ENCODE data around the gene ARHGAP8. TPM values are rescaled to one million over a fixed set of nuclear protein-coding genes. Genes with fewer than 3 reads are reported as not detected.

The ARHGAP8 gene
- total RNA-seq, 2 experiments from 2014 or later, result 2.1 to 3.2 TPM

DNA sequence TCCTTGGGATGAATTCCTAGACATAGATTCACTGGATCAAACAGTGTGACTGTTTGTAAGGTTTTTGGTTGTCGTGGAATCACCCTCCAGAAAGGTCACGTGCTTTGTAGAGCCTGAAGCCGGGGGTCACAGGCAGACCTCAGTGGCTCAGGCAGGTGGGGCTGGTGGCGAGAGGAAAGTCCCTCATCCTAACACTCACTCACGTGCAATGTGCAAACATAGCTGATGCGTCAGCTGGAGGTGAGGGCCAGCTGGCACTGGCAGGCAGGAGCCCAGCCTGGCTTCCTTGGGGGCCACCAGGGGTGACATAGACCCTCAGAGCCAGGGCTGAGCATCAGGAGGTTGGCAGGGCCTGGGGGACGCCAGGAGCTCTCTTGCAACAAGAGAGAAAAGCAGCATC, 90.0 kb downstream of the ARHGAP8 start:
- Mint-ChIP-seq H3K4me1 (ENCODE audit: low read depth) (no peaks in the 10 kb centered on the region), H3K9me3 (peaks cover 3% of the 10 kb centered on the region), H3K4me3 (no peak overlapping the region), H3K27me3 (no peaks in the 10 kb centered on the region), H3K36me3 (ENCODE audit: low read depth) (no peaks in the 10 kb centered on the region), H3K27ac (no peak overlapping the region)
- TF ChIP-seq, protein P1, sequence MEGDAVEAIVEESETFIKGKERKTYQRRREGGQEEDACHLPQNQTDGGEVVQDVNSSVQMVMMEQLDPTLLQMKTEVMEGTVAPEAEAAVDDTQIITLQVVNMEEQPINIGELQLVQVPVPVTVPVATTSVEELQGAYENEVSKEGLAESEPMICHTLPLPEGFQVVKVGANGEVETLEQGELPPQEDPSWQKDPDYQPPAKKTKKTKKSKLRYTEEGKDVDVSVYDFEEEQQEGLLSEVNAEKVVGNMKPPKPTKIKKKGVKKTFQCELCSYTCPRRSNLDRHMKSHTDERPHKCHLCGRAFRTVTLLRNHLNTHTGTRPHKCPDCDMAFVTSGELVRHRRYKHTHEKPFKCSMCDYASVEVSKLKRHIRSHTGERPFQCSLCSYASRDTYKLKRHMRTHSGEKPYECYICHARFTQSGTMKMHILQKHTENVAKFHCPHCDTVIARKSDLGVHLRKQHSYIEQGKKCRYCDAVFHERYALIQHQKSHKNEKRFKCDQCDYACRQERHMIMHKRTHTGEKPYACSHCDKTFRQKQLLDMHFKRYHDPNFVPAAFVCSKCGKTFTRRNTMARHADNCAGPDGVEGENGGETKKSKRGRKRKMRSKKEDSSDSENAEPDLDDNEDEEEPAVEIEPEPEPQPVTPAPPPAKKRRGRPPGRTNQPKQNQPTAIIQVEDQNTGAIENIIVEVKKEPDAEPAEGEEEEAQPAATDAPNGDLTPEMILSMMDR (IDR thresholded peaks at IDR 0.05), result no peak
- ATAC-seq (no peak), DNase-seq (no peak)
- intact Hi-C loops (cut with micrococcal nuclease), result no loop called here
- POLR2A ChIA-PET, result no interaction called here
- CTCF ChIA-PET, result no interaction called here

DNA sequence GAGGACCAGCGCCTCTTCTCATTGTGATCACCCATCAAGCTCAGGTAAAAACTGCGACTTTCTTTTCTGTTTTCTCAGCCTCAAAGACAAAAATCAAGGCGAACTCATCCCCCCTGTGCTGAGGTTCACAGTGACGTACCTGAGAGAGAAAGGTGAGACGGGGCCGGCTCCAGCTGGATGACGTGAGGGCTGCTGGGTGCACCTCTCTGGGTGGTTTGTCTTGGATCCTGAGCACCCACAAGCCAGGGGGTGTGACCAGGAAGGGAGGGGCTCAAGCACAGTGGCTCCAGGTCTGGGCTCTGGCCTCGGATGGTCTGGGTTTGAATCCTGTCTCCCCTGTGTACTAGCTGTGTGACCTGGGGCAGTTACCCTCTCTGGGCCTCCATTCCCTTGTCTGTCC, 92.8 kb downstream of the ARHGAP8 start:
- H3K27ac Mint-ChIP-seq, result no peak overlapping the region
- ATAC-seq (no peak), DNase-seq (no peak)
- H3K36me3 Mint-ChIP-seq (ENCODE audit: low read depth), result no peaks in the 10 kb centered on the region
- peaks cover 3% of the 10 kb centered on the region for H3K9me3 Mint-ChIP-seq
- ChIA-PET CTCF (no interaction called here), POLR2A (no interaction called here)
- TF ChIP-seq, protein P1 (IDR thresholded peaks at IDR 0.05), result no peak
- no peak overlapping the region for H3K4me3 Mint-ChIP-seq
- H3K4me1 Mint-ChIP-seq (ENCODE audit: low read depth), result no peaks in the 10 kb centered on the region
- intact Hi-C loops (cut with micrococcal nuclease), result no loop called here
- no peaks in the 10 kb centered on the region for H3K27me3 Mint-ChIP-seq

DNA sequence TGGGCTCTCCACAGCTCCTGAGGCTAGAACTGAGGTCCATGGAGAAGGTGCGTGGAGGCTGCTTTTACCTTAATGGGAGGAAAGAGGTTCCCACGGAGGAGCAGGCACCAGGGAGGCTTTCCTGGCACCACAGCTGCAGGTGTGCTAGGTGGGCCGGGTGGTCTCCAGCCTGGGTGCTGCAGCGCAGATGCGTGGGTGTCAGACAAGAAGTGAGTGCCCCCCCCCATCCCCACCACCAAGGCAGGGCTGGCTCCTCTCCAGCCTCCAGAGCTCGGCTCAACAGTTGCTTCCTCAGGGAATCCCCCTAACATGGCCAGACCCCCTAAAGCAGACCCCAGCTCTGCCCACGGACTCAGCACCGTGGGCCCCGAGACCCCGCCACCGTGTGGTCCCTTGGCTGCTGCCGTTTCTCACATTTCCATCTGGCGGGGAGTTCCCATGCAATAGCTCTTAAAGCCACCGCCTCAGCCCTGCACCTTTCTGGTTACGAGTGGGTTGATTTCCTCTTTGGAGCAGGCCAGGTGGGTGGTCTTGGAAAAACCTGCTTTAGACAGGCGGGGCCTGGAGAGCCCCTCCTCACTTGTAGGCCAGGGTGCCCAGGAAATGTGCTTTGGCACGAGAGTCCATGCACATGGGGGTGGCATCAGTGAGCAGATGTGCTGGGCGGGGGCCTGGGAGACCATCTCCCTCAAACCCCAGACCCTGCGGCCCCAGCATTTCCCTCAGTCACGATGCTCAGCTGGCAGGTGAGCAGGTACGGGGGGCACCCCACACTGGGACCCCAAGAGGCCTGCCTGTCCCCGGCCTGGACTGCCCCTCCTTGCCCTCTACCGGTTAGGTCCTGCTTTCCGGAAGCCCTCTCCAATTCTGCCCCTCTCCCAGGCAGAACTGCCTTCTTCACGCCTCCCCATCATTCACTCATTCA, 93.7 kb downstream of the ARHGAP8 start:
- no peaks in the 10 kb centered on the region for H3K27me3 Mint-ChIP-seq
- TF ChIP-seq, protein P1 (IDR thresholded peaks at IDR 0.05), result no peak
- H3K27ac Mint-ChIP-seq, result no peak overlapping the region
- H3K9me3 Mint-ChIP-seq, result peaks cover 3% of the 10 kb centered on the region
- intact Hi-C loops (cut with micrococcal nuclease), result no loop called here
- H3K36me3 Mint-ChIP-seq (ENCODE audit: low read depth), result no peaks in the 10 kb centered on the region
- CTCF ChIA-PET, result no interaction called here
- DNase-seq (no peak), ATAC-seq (no peak)
- POLR2A ChIA-PET, result no interaction called here
- H3K4me3 Mint-ChIP-seq, result no peak overlapping the region
- no peaks in the 10 kb centered on the region for H3K4me1 Mint-ChIP-seq (ENCODE audit: low read depth)

DNA sequence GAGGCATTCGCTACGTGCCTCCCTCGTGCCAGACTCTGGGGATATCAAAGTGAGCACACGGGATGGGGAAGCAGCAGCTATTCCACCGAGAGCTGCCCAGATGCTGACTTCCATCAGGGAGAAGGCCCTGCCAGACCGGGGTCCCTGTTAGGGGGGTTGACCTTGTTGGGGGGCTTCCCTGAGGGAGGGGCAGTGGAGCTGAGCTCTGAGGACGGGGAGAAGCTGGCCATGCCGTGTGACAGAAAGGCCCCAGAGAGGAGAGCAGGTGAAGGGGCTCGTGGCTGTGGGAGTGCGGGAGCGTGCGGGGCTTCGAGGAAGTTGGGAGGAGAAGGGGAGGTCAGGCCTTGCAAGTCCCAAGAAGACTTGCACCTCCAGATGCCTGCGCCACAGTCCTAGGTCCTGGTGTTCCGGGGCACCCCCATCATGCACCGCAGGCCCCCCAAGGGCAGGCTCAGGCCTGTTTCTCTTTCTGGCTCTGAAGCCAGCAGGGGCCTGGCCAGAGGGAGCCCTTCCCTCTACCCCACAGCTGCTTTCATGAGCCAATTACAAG, 94.4 kb downstream of the ARHGAP8 start:
- CTCF ChIA-PET, result no interaction called here
- DNase-seq, result no peak
- Mint-ChIP-seq H3K4me1 (ENCODE audit: low read depth) (no peaks in the 10 kb centered on the region), H3K27me3 (no peaks in the 10 kb centered on the region), H3K4me3 (no peak overlapping the region), H3K27ac (no peak overlapping the region), H3K9me3 (peaks cover 3% of the 10 kb centered on the region), H3K36me3 (ENCODE audit: low read depth) (no peaks in the 10 kb centered on the region)
- ATAC-seq, result no peak
- intact Hi-C loops (cut with micrococcal nuclease), result no loop called here
- POLR2A ChIA-PET, result no interaction called here
- TF ChIP-seq, protein P1 (IDR thresholded peaks at IDR 0.05), result no peak

DNA sequence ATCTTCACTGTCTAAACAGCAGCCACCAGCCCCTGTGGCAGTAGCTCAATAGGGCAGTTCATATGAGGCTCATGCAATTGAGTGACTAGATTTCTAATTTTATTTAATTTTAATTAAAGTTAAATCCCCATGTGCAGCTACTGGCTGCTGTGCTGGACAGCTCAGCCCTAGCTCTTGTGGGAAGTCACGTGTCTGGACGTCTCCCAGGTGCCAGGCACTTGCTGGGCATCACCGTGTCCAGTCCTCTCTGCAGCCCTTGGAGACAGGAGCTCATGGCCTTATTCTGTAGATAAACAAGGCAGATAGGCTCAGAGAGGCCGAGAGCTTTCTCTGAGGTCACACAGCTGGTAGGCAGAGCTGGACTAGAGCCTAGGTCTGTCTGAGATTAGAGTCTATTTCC, 95.0 kb downstream of the ARHGAP8 start:
- peaks cover 3% of the 10 kb centered on the region for H3K9me3 Mint-ChIP-seq
- ATAC-seq, result no peak
- no peak for DNase-seq
- intact Hi-C loops (cut with micrococcal nuclease), result no loop called here
- ChIA-PET CTCF (no interaction called here), POLR2A (no interaction called here)
- no peak overlapping the region for H3K4me3 Mint-ChIP-seq
- H3K4me1 Mint-ChIP-seq (ENCODE audit: low read depth), result no peaks in the 10 kb centered on the region
- H3K27ac Mint-ChIP-seq, result no peak overlapping the region
- no peaks in the 10 kb centered on the region for H3K36me3 Mint-ChIP-seq (ENCODE audit: low read depth)
- TF ChIP-seq, protein P1 (IDR thresholded peaks at IDR 0.05), result no peak
- no peaks in the 10 kb centered on the region for H3K27me3 Mint-ChIP-seq
